GM12878 (cell line): ENCODE data around the gene ANLN.

ENCODE experiments used
- ATF3 ChIP-seq: IDR thresholded peaks from 2 replicates; pipeline ENCODE4 v1.6.1; 2011; ENCODE audit warnings: low read depth, mild to moderate bottlenecking, low read length, moderate library complexity, borderline replicate concordance; ENCODE audit errors: extremely low read depth
- BCL11A ChIP-seq: IDR thresholded peaks from 2 replicates; pipeline ENCODE4 v1.6.1; 2011; ENCODE audit warnings: low read depth, low read length
- CTCF ChIP-seq, 3 experiments: IDR thresholded peaks in 2 of 3; conservative IDR thresholded peaks in 1 of 3; 2 replicates each; pipeline ENCODE4 v1.5.1; 2011; ENCODE audit warnings: low read depth in 3 of 3, low read length in 3 of 3, mild to moderate bottlenecking in 3 of 3, control low read depth in 2 of 3, moderate library complexity in 2 of 3, inconsistent platforms in 1 of 3, mixed read lengths in 1 of 3; ENCODE audit not compliant: control insufficient read depth in 2 of 3, insufficient read depth in 1 of 3; ENCODE audit errors: extremely low read depth in 1 of 3
- EGR1 ChIP-seq, 2 experiments: IDR thresholded peaks; 1 replicate in 1 of 2; 2 replicates in 1 of 2; pipeline ENCODE4 v1.6.1; 2011 to 2012; ENCODE audit warnings: low read depth in 2 of 2, low read length in 2 of 2, borderline replicate concordance in 1 of 2, mild to moderate bottlenecking in 1 of 2, moderate library complexity in 1 of 2
- EZH2 ChIP-seq: IDR thresholded peaks from 2 replicates; pipeline ENCODE4 v1.6.1; 2012; ENCODE audit warnings: low read depth, mild to moderate bottlenecking, control low read depth, inconsistent platforms, low read length, borderline replicate concordance; ENCODE audit not compliant: control insufficient read depth
- FOS ChIP-seq: IDR thresholded peaks from 3 replicates; pipeline ENCODE4 v1.6.1; 2011; ENCODE audit warnings: borderline replicate concordance; ENCODE audit not compliant: insufficient read length; ENCODE audit errors: extremely low read depth
- MTA3 ChIP-seq: IDR thresholded peaks from 2 replicates; pipeline ENCODE4 v1.6.1; 2012; ENCODE audit warnings: low read length, inconsistent platforms, borderline replicate concordance
- NRF1 ChIP-seq: conservative IDR thresholded peaks from 2 replicates; pipeline ENCODE4 v1.6.1; 2011; ENCODE audit warnings: mild to moderate bottlenecking, low read depth, low read length, improper control_type of control experiment
- PML ChIP-seq: IDR thresholded peaks from 2 replicates; pipeline ENCODE4 v1.6.1; 2012; ENCODE audit warnings: low read length, inconsistent platforms
- POLR2A ChIP-seq: IDR thresholded peaks from 2 replicates; pipeline ENCODE4 v1.6.1; 2011; ENCODE audit warnings: low read depth, mild to moderate bottlenecking, low read length
- RAD21 ChIP-seq: IDR thresholded peaks from 2 replicates; pipeline ENCODE4 v1.6.1; 2011; ENCODE audit warnings: mild to moderate bottlenecking, low read depth, low read length, moderate library complexity; ENCODE audit not compliant: insufficient read depth
- REST ChIP-seq: IDR thresholded peaks from 2 replicates; pipeline ENCODE4 v1.6.1; 2012; ENCODE audit warnings: mild to moderate bottlenecking, low read depth, low read length

GRCh38 chr7:36478745-36479144, 89.1 kb downstream of the ANLN start:
- TF ChIP-seq RAD21 = no peak
- TF ChIP-seq EZH2 = no peak
- no peak for TF ChIP-seq REST
- TF ChIP-seq FOS = no peak
- no peak for TF ChIP-seq CTCF (IDR thresholded peaks at IDR 0.05 in 2 of 3, conservative IDR thresholded peaks at IDR 0.05 in 1 of 3; ENCODE audit: control insufficient read depth in 2 of 3, extremely low read depth in 1 of 3, insufficient read depth in 1 of 3, low read depth in 3 of 3, low read length in 3 of 3)
- no peak for TF ChIP-seq MTA3
- no peak for TF ChIP-seq BCL11A
- no peak for TF ChIP-seq POLR2A
- TF ChIP-seq NRF1 = no peak
- no peak for TF ChIP-seq PML
- TF ChIP-seq ATF3 = no peak
- no peak for TF ChIP-seq EGR1 (IDR thresholded peaks at IDR 0.05; ENCODE audit: borderline replicate concordance in 1 of 2, low read depth in 2 of 2, low read length in 2 of 2)
